Stimulated activated naive CD8-positive, alpha-beta T cell treated with anti-CD3 and anti-CD28 coated beads, Interleukin-15, amount 100 ng/mL, for 72 hours (primary cell): ENCODE results near the gene ITGA2B.
"Not testable (repeated sequence)": the region's sequence is repeated elsewhere in the genome, so short reads cannot be mapped to it uniquely, and the experiment has no call there.

Experiments used
- ATAC-seq: fragments of 150-1000 bp; cut with Tn5 transposase; 2 replicates; pipeline ENCODE4 v1.10.0; 2021; ENCODE audit warnings: mild to moderate bottlenecking, moderate library complexity
- DNase-seq, 2 donors: peaks; one replicate each; pipeline ENCODE4 v3.0.0; 2021 to 2022
- H3K27ac Mint-ChIP-seq, 2 donors: one replicate each; pipeline ENCODE4 v1.8.0; 2022; ENCODE audit warnings: mild to moderate bottlenecking in 2 of 2, mixed read lengths in 2 of 2, moderate library complexity in 2 of 2
- H3K27me3 Mint-ChIP-seq: one replicate; pipeline ENCODE4 v1.8.0; 2022; ENCODE audit warnings: mixed read lengths
- H3K4me1 Mint-ChIP-seq: one replicate; pipeline ENCODE4 v1.8.0; 2022; ENCODE audit warnings: mild to moderate bottlenecking, mixed read lengths
- H3K4me3 Mint-ChIP-seq, 2 donors: one replicate each; pipeline ENCODE4 v1.8.0; 2022; ENCODE audit warnings: mild to moderate bottlenecking in 2 of 2, mixed read lengths in 2 of 2, moderate library complexity in 1 of 2
- H3K9me3 Mint-ChIP-seq, 2 donors: one replicate each; pipeline ENCODE4 v1.8.0; 2022; ENCODE audit warnings: mixed read lengths in 2 of 2

Gene ITGA2B

DNA sequence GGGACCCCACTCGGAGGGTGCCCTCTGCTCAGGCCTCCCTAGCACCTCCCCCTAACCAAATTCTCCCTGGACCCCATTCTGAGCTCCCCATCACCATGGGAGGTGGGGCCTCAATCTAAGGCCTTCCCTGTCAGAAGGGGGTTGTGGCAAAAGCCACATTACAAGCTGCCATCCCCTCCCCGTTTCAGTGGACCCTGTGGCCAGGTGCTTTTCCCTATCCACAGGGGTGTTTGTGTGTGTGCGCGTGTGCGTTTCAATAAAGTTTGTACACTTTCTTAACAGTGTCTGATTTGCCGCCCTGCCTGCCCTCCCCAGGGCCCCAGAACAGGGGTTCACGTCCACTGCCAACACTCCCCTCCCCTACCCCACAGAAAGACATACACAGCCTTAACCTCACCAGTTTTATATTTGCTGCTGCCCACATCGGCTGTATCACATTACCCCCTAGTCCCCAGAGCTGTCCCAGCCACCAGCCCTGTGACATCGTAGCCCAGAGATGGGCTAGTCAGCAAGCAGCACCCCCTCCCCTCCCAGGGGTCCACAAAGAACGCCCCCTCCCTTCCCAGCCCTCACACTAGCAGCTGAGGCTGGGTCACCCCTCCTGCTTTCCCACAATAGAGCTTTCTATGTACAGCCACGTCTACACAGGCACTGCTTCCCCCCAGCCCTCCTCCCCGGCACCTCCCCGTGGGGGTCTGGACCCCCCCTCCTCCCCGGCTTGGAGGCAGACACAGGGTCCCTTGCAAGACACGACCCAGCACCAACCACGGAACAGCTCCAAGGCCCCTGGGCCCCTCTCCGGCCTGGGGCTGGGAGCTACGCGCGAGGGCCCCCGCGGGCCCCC is 36.4 kb downstream of the ITGA2B start:
- Mint-ChIP-seq H3K4me3 (peak overlapping the region; percentile 31 to 61), H3K9me3 (no peaks in the 10 kb centered on the region), H3K4me1 (peaks cover 14% of the 10 kb centered on the region), H3K27me3 (no peaks in the 10 kb centered on the region), H3K27ac (no peak overlapping the region)
- no peak for ATAC-seq
- DNase-seq: no peak

- Mint-ChIP-seq H3K27me3 (no peaks in the 10 kb centered on the region), H3K9me3 (no peaks in the 10 kb centered on the region), H3K27ac (no peak overlapping the region), H3K4me3 (no peak overlapping the region), H3K4me1 (peaks cover 20% of the 10 kb centered on the region)
- no peak for ATAC-seq
- no peak for DNase-seq
Measured at GRCh38 chr17:44351961-44352827, 37.3 kb downstream of the ITGA2B start.

DNA sequence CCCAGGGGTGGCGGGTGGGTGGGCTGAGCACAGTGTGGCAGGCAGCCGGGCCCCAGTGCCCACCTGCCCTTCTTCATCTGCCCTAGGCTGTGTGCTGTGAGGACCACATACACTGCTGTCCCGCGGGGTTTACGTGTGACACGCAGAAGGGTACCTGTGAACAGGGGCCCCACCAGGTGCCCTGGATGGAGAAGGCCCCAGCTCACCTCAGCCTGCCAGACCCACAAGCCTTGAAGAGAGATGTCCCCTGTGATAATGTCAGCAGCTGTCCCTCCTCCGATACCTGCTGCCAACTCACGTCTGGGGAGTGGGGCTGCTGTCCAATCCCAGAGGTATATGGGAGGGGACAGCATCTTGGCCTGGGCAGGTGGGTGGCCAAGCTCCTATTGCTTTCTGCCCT is 38.0 kb downstream of the ITGA2B start:
- H3K4me3 Mint-ChIP-seq: no peak overlapping the region
- no peaks in the 10 kb centered on the region for H3K9me3 Mint-ChIP-seq
- DNase-seq (no peak), ATAC-seq (no peak)
- no peak overlapping the region for H3K27ac Mint-ChIP-seq
- no peaks in the 10 kb centered on the region for H3K27me3 Mint-ChIP-seq
- peaks cover 20% of the 10 kb centered on the region for H3K4me1 Mint-ChIP-seq

- H3K27ac Mint-ChIP-seq: no peak overlapping the region
- no peaks in the 10 kb centered on the region for H3K27me3 Mint-ChIP-seq
- no peak overlapping the region for H3K4me3 Mint-ChIP-seq
- peak; percentile 76 to 79 for DNase-seq
- H3K9me3 Mint-ChIP-seq: no peaks in the 10 kb centered on the region
- H3K4me1 Mint-ChIP-seq: peaks cover 27% of the 10 kb centered on the region
- peak; percentile 76 for ATAC-seq
Measured at GRCh38 chr17:44350733-44351226, 38.7 kb downstream of the ITGA2B start.

- Mint-ChIP-seq H3K4me3 (no peak overlapping the region), H3K27me3 (no peaks in the 10 kb centered on the region), H3K9me3 (no peaks in the 10 kb centered on the region), H3K27ac (peak overlapping the region in 1 of 2 donors; percentile 84), H3K4me1 (peaks cover 34% of the 10 kb centered on the region)
- ATAC-seq (no peak), DNase-seq (no peak)
Measured at GRCh38 chr17:44349553-44350070, 39.8 kb downstream of the ITGA2B start.

- no peak for ATAC-seq
- H3K4me1 Mint-ChIP-seq: peaks cover 40% of the 10 kb centered on the region
- no peak overlapping the region for H3K4me3 Mint-ChIP-seq
- H3K9me3 Mint-ChIP-seq: no peaks in the 10 kb centered on the region
- H3K27ac Mint-ChIP-seq: no peak overlapping the region
- no peak for DNase-seq
- peaks cover 2% of the 10 kb centered on the region for H3K27me3 Mint-ChIP-seq
Measured at GRCh38 chr17:44348988-44349364, 40.5 kb downstream of the ITGA2B start.

GRCh38 chr17:44348234-44348987 is 41.0 kb downstream of the ITGA2B start:
- Mint-ChIP-seq H3K9me3 (no peaks in the 10 kb centered on the region), H3K4me1 (peaks cover 41% of the 10 kb centered on the region), H3K4me3 (no peak overlapping the region), H3K27ac (no peak overlapping the region), H3K27me3 (peaks cover 7% of the 10 kb centered on the region)
- ATAC-seq (no peak), DNase-seq (peak in 1 of 2 donors; percentile 23)

- not testable (repeated sequence) for H3K9me3 Mint-ChIP-seq, H3K27me3 Mint-ChIP-seq, ATAC-seq, H3K4me3 Mint-ChIP-seq, DNase-seq
- Mint-ChIP-seq H3K4me1 (peaks cover 35% of the 10 kb centered on the region), H3K27ac (peak overlapping the region in 1 of 2 donors; percentile 42)
Measured at GRCh38 chr17:44347206-44348055, 42.0 kb downstream of the ITGA2B start.

DNA sequence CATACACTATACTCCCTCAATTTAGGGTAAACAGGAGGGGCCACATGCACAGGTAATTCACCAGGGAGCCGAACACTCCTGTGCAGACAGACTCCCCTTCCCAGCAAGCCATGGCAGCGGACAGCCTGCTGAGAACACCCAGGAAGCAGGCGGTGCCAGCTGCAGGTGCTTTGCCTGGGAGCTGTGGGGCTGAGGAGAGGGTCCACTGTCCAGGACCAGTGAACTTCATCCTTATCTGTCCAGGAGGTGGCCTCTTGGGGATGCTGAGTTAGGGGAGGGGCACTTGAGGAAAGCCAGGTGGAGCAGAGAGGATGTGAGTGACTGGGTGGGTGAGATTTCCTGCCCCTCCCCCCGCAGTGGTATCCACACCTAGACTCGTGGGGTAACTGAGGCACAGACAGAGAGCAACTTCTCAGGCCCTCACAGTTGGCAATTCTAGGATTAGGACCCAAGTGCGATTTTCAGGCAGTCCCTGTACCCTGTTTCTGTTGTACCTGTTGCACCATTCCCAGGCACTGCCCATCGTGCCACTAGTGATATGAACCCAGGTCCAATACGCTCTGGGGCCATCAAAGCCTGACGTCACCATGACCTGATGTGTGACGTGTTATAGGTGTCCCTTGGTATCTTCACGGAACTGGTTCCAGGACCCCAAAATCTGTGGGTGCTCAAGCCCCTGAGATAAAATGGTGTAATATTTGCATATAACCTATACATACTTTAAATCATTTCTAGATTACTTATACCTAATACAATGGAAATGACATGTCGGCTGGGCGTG is 43.2 kb downstream of the ITGA2B start:
- DNase-seq: no peak
- Mint-ChIP-seq H3K27ac (peak overlapping the region in 1 of 2 donors; percentile 10), H3K4me3 (peak overlapping the region; percentile 85 to 86), H3K9me3 (no peaks in the 10 kb centered on the region), H3K27me3 (peaks cover 9% of the 10 kb centered on the region), H3K4me1 (peaks cover 35% of the 10 kb centered on the region)
- ATAC-seq: no peak

GRCh38 chr17:44345454-44346026 is 43.9 kb downstream of the ITGA2B start:
- Mint-ChIP-seq H3K27ac (peak overlapping the region; percentile 51 to 59), H3K9me3 (no peaks in the 10 kb centered on the region), H3K4me3 (peak overlapping the region; percentile 85 to 86), H3K27me3 (peaks cover 9% of the 10 kb centered on the region), H3K4me1 (peaks cover 35% of the 10 kb centered on the region)
- DNase-seq (peak; percentile 49 to 52), ATAC-seq (peak; percentile 50)

DNA sequence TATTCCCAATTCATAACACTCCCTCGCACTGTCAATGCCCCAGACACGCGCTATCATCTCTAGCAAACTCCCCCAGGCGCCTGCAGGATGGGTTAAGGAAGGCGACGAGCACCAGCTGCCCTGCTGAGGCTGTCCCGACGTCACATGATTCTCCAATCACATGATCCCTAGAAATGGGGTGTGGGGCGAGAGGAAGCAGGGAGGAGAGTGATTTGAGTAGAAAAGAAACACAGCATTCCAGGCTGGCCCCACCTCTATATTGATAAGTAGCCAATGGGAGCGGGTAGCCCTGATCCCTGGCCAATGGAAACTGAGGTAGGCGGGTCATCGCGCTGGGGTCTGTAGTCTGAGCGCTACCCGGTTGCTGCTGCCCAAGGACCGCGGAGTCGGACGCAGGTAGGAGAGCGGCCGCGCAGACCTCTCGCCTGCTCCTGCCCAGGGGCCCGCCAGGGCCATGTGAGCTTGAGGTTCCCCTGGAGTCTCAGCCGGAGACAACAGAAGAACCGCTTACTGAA is 44.5 kb downstream of the ITGA2B start, which contains the start of gene GRN:
Gene GRN (plus strand): TSS at position 364 of the 515 bp plus-strand sequence. CDS start 3,863 bp downstream, outside the sequence.
- Mint-ChIP-seq H3K27ac (peak within 1 kb of the TSS; percentile 59 to 82), H3K27me3 (peaks cover 9% of the 10 kb centered on the region), H3K9me3 (no peaks in the 10 kb centered on the region), H3K4me3 (peak within 1 kb of the TSS; percentile 85 to 86), H3K4me1 (peaks cover 35% of the 10 kb centered on the region)
- peak; percentile 98 for ATAC-seq
- peak; percentile 83 to 91 for DNase-seq

- no peaks in the 10 kb centered on the region for H3K9me3 Mint-ChIP-seq
- ATAC-seq (no peak), DNase-seq (no peak)
- H3K4me3 Mint-ChIP-seq: no peak overlapping the region
- peaks cover 9% of the 10 kb centered on the region for H3K27me3 Mint-ChIP-seq
- peaks cover 35% of the 10 kb centered on the region for H3K4me1 Mint-ChIP-seq
- peak overlapping the region in 1 of 2 donors; percentile 82 for H3K27ac Mint-ChIP-seq
Measured at GRCh38 chr17:44343510-44344209, 45.8 kb downstream of the ITGA2B start.

GRCh38 chr17:44340553-44340952 is 48.9 kb downstream of the ITGA2B start:
- not testable (repeated sequence) for ATAC-seq, H3K27ac Mint-ChIP-seq, H3K27me3 Mint-ChIP-seq, H3K9me3 Mint-ChIP-seq, H3K4me3 Mint-ChIP-seq, DNase-seq
- H3K4me1 Mint-ChIP-seq: peaks cover 18% of the 10 kb centered on the region
